Left ventricle myocardium inferior (tissue), 1 donor: ENCODE data around the gene ZNF546. TPM values are rescaled to one million over a fixed set of nuclear protein-coding genes. Genes with fewer than 3 reads are reported as not detected.

Source experiments
- DNase-seq: peaks from one replicate; pipeline ENCODE4 v3.0.0-alpha.2; 2020
- H3K27ac ChIP-seq: fragments of 200-600 bp; replicated peaks from 2 replicates; pipeline ENCODE4 v1.8.0; 2021
- H3K27me3 ChIP-seq: fragments of 200-600 bp; 2 replicates; pipeline ENCODE4 v1.8.0; 2021; ENCODE audit warnings: low read depth
- H3K36me3 ChIP-seq: fragments of 200-600 bp; 2 replicates; pipeline ENCODE4 v1.8.0; 2021
- H3K4me1 ChIP-seq: fragments of 200-600 bp; 2 replicates; pipeline ENCODE4 v1.8.0; 2021
- H3K4me3 ChIP-seq: fragments of 200-600 bp; 2 replicates; pipeline ENCODE4 v1.8.0; 2021; ENCODE audit warnings: mild to moderate bottlenecking, moderate library complexity
- H3K9me3 ChIP-seq: fragments of 200-600 bp; replicated peaks from 2 replicates; pipeline ENCODE4 v1.8.0; 2021
- intact Hi-C: fragments of 100-400 bp; cut with micrococcal nuclease; formaldehyde crosslinking; loops from one replicate; pipeline ENCODE4 v1.11.0; 2022
- total RNA-seq: library from RNA; stranded (reverse); fragmentation: NEBNext Ultra II Directional; extraction: Animal tissue kit (Norgen Biotek cat#: 25700); gene quantifications from one replicate; pipeline ENCODE4 v1.2.1, GENCODE V29; 2021
- TF ChIP-seq, protein P1 (sequence below): fragments of 200-600 bp; IDR thresholded peaks from 2 replicates; pipeline ENCODE4 v1.8.0; 2021; ENCODE audit warnings: antibody characterized with exemption, mild to moderate bottlenecking, borderline replicate concordance
- donor health status: DM: no; HTN: yes; CAD: no; lungs with severe emphysema.

ZNF546 gene
- total RNA-seq, 1 donor from 2014 or later: 7.8 TPM

GRCh38 chr19:39982883-39983282 lies 14.0 kb upstream of the ZNF546 start:
- intact Hi-C loops: no loop called here
- Histone ChIP-seq H3K4me1 (peaks cover 12% of the 10 kb centered on the region), H3K27ac (no peak overlapping the region), H3K27me3 (no peaks in the 10 kb centered on the region), H3K9me3 (peaks cover 40% of the 10 kb centered on the region), H3K36me3 (peaks cover 66% of the 10 kb centered on the region), H3K4me3 (no peak overlapping the region)
- DNase-seq: no peak
- TF ChIP-seq, protein P1, sequence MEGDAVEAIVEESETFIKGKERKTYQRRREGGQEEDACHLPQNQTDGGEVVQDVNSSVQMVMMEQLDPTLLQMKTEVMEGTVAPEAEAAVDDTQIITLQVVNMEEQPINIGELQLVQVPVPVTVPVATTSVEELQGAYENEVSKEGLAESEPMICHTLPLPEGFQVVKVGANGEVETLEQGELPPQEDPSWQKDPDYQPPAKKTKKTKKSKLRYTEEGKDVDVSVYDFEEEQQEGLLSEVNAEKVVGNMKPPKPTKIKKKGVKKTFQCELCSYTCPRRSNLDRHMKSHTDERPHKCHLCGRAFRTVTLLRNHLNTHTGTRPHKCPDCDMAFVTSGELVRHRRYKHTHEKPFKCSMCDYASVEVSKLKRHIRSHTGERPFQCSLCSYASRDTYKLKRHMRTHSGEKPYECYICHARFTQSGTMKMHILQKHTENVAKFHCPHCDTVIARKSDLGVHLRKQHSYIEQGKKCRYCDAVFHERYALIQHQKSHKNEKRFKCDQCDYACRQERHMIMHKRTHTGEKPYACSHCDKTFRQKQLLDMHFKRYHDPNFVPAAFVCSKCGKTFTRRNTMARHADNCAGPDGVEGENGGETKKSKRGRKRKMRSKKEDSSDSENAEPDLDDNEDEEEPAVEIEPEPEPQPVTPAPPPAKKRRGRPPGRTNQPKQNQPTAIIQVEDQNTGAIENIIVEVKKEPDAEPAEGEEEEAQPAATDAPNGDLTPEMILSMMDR: no peak

DNA sequence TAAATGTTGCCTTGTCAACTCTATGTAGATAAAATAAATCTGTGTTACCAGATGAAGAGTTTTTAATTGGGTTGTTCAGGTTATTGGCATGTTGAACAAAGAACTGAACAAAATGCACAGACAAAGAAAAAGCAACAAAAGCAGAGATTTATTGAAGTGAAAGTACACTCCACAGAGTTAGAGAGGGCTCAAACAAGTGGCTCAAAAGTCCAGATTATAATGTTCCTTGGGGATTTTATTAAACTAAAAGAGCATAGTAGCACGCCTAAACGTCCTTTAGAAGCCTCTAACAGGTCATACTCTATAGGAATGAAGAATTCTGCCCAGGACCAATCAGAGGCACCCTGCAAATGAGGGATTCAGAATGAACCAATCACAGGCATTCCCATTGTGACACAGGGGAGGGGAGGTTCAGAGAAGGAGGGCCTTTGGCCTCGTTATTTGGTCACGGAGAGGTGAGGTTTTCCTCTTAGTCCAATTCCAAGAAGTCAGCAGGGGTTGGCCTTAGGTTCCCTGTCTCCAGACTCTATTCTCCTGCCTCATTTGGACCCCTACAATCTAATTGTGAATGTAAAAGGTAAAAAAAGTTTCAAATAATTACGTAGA lies 13.1 kb upstream of the ZNF546 start:
- H3K27ac ChIP-seq: no peak overlapping the region
- intact Hi-C loops: no loop called here
- H3K4me3 ChIP-seq: no peak overlapping the region
- H3K4me1 ChIP-seq: peaks cover 12% of the 10 kb centered on the region
- no peak for DNase-seq
- no peaks in the 10 kb centered on the region for H3K27me3 ChIP-seq
- H3K36me3 ChIP-seq: peaks cover 57% of the 10 kb centered on the region
- H3K9me3 ChIP-seq: peaks cover 44% of the 10 kb centered on the region
- TF ChIP-seq, protein P1: no peak

- Histone ChIP-seq H3K9me3 (peaks cover 44% of the 10 kb centered on the region), H3K4me1 (peaks cover 12% of the 10 kb centered on the region), H3K27me3 (no peaks in the 10 kb centered on the region), H3K4me3 (no peak overlapping the region), H3K27ac (no peak overlapping the region), H3K36me3 (peaks cover 30% of the 10 kb centered on the region)
- intact Hi-C loops: no loop called here
- TF ChIP-seq, protein P1: no peak
- DNase-seq: no peak
Measured at GRCh38 chr19:39986643-39987042, 10.2 kb upstream of the ZNF546 start.

DNA sequence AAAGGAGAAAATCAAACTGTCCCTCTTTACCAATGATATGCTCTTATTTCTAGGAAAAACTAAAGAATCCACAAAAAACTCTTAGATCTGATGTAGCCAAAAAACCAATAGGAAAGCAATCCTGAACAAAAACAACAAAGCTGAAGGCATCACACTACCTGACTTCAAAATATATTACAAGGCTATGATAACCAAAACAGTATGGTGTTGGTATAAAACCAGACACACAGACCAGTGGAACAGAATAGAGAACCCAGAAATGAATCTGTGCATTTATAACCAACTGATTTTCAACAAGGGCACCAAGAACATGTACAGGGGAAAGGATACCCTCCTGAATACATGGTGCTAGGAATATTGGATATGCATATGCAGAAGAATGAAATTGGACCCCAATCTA lies 9.7 kb upstream of the ZNF546 start:
- intact Hi-C loops: no loop called here

DNA sequence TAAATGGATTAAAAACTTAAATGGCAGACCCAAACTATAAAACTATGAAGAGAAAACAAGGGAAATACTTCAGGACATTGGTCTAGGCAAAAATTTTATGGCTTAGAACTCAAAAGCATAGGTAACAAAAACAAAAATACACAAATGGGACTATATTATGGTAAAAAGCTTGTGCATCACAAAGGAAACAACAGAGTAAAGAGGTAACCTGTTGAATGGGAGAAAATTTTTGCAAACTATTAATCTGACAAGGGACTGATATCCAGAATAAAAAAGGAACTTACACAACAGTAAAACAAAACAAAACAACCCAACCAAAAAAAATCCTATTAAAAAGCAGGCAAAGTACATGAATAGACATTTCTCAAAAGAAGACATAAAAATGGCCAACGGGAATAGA lies 9.3 kb upstream of the ZNF546 start:
- no peak for DNase-seq
- H3K9me3 ChIP-seq: peaks cover 44% of the 10 kb centered on the region
- H3K27me3 ChIP-seq: no peaks in the 10 kb centered on the region
- TF ChIP-seq, protein P1: no peak
- peaks cover 12% of the 10 kb centered on the region for H3K4me1 ChIP-seq
- H3K4me3 ChIP-seq: no peak overlapping the region
- peaks cover 21% of the 10 kb centered on the region for H3K36me3 ChIP-seq
- intact Hi-C loops: no loop called here
- H3K27ac ChIP-seq: no peak overlapping the region

More for the DNA sequence above, 9.7 kb upstream of the ZNF546 start:
- Histone ChIP-seq H3K27ac (no peak overlapping the region), H3K4me3 (no peak overlapping the region), H3K9me3 (peaks cover 44% of the 10 kb centered on the region), H3K27me3 (no peaks in the 10 kb centered on the region), H3K4me1 (peaks cover 12% of the 10 kb centered on the region), H3K36me3 (peaks cover 25% of the 10 kb centered on the region)
- no peak for DNase-seq
- TF ChIP-seq, protein P1: no peak
